HG02798 (cell line): ENCODE measurements around the gene ARL5B.

Source experiments
- ATAC-seq: cut with Tn5 transposase; IDR thresholded peaks from one replicate; pipeline ENCODE4 v1.9.1; 2021; ENCODE audit warnings: mild to moderate bottlenecking; ENCODE audit not compliant: unreplicated experiment, poor library complexity

The ARL5B gene

GRCh38 chr10:18658271-18659124 is 733 bp upstream of the ARL5B start:
- no peak for ATAC-seq

- ATAC-seq, result peak; percentile 19
These were observed 746 bp downstream of the ARL5B start for GRCh38 chr10:18659819-18660535.

- ATAC-seq, result no peak
These were observed 1.7 kb downstream of the ARL5B start for GRCh38 chr10:18660816-18661431.

- no peak for ATAC-seq
These were observed 5.7 kb downstream of the ARL5B start for GRCh38 chr10:18664841-18665478.

DNA sequence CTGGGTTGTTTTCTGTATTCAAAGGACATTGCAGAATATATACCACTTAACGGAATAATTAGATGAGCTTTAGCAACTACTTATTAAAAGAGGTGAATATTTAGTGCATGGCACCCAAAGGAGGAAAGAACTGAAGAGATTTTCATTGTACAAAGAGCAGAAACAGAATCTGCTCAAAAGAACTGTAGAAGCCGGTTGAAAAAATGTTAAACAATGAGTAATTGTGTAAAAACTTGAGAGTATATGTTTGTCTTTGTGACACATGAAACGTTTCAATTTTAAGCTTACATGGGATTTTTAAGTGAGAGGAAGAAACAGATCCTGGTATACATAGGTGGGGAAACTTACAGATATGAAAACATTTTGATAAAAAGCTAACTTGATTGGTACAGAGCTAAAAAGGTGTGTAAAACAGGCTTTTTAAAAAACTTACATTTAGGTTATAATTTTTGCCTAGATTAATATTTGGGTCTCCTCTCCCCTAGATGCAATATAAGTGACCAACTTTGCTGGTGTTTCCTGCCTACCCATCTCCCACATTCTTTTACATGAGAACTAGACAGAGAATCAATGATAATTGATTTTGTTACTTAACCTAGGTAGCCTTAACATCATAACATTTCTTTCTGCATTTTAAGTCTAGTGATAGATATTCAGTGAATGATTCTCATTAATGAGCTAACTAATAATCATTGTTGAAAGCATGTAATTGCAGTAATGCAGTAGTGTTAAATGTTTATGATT is 6.8 kb downstream of the ARL5B start:
- no peak for ATAC-seq

- no peak for ATAC-seq
These were observed 7.6 kb downstream of the ARL5B start for GRCh38 chr10:18666810-18667209.

DNA sequence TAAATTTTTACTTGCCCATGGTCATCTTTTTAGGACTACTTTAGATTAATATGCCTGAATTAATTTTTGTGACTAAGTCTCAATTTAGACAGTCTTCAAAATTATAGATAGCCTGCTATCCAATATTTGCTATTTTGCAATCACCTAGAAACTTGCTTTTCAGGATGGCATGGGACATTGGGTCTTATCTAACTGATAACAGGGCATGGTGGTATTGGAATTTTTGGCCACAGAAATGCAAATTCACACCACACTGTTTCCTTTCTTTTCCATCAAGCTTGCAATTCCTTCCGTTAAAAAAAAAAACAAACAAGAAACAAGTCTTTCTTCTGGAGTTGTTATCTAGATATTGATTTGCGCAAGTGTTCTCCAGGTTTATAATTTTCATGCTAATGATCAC is 8.8 kb downstream of the ARL5B start:
- ATAC-seq, result no peak

- ATAC-seq, result no peak
These were observed 16.0 kb downstream of the ARL5B start for GRCh38 chr10:18675086-18675801.

- ATAC-seq, result no peak
These were observed 21.5 kb downstream of the ARL5B start for GRCh38 chr10:18680754-18681153.

DNA sequence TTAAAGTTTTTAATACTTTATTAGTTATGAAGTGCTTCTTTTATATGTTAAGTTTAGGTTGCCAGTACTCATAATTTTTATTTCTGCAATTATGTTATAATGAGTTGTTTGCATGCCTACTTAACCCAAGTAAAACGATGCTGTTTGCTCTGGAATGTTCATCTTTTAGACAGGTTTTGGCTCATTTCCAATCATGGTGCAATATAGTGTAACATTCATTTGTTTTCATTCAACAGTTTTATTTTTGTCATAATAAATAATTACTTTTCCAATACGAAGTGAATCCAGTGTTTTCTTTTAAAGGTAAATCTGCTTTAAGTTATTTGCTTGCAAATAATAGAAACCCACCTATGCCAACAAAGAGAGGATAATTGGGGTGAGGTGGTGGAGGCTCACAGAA is 22.1 kb downstream of the ARL5B start:
- ATAC-seq, result no peak

DNA sequence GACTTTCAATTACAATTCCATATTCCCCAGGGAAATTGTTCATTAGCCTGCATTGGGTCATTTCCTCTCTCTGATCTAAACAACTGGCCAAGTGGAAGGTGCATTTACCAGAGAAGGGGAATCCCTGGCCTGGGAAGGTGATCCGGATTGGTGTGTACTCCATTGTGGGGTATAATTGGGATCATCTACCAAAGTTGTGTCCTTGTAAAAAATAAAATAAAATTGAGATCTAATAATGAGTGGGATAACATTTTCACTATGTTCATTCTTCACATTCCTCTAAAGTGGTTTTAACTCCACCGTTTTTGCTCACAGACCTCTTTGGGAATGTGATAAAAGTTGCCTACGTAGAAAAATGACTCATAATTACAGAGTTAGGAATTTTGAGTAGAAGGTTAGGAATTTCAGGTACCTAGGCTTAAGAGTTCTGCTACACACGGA is 22.8 kb downstream of the ARL5B start:
- no peak for ATAC-seq

GRCh38 chr10:18683427-18683826 is 24.2 kb downstream of the ARL5B start:
- ATAC-seq, result no peak

- no peak for ATAC-seq
These were observed 25.2 kb downstream of the ARL5B start for GRCh38 chr10:18684416-18684815.

DNA sequence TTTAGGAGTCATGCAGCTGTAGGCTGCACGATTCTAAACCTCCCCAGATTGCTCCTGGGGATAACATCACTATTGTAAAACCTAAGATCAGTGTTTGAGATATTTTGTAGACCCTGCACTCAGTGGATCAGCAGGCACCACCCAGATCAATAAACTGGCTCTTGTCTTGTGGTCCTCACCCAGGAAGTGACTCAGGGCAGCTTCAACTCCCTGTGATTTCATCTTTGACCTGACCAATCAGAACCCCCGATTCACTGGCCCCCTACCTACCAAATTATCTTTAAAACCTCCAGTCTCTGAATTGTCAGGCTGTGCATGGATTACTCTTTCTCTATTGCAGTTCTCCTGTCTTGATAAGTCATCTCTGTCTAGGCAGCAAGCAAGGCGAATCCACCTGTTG is 25.7 kb downstream of the ARL5B start:
- no peak for ATAC-seq

DNA sequence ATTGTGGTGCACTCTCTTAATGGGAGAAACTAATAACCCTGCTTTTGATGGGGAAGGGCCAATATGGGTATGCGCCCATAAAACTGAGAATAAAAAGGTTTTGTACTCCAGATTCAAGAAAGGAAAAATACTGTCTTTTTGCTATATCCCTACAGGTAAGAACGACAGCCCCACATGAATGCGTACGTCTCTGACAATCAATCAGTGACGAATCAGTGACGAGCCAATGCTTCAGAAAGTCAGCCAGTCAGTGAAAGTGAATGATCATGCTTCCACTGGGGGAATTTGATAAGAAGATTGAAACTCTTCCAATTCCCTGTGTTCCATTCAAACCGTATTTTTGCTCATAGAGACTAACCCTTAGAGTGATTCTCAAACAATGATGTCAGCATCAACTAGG is 26.3 kb downstream of the ARL5B start:
- no peak for ATAC-seq

DNA sequence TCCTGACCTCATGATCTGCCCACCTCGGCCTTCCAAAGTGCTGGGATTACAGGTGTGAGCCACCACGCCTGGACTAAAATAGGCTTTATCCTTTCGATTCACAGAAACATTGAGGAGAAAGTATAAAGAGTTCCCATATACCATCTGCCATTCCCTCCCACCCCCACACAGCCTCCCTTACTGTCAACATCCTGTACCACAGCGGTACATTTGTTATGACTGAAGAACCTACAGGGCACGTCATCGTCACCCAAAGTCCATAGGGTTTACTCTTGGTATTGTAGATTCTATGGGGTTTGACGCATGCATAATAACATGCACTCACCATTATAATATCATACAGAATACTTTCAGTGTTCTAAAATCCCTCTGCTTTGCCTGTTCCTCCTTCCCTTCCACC is 28.0 kb downstream of the ARL5B start:
- ATAC-seq, result no peak

DNA sequence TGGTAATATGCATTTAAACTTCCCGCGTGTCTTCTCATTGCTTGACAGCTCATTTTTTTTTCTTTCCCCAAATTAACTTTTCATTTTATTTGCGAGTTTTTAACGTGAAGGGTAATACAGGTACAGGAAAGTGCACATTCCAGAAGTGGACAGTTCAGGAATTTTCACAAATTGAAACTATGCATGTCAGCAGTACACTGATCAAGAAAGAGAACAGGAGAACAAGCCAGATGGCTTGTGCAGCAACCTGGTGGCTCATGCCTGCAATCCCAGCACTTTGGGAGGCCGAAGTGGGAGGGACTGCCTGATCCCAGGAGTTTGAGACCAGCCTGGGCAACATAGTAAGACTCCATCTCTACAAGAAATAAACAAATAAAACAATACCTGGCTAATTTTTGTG is 28.5 kb downstream of the ARL5B start:
- no peak for ATAC-seq

DNA sequence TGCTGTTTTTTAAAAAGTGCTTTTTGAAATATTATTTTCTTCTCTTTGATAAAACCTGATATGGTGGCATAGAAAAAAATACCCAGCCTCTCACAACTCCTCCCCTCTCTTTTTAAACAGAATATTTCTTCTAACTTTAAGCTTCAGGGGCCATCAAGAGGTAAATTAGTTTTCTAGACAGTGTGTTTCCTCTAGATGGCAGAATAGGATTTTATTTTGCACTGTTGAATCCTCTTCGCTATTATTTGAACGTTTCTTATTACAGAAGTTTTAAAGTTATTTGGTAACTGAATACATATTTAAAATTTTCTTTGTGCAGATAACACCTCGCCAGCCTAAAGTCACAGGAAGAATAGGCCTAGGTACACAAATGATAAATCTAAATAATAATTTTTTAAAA is 30.3 kb downstream of the ARL5B start:
- no peak for ATAC-seq

- ATAC-seq, result no peak
These were observed 31.3 kb downstream of the ARL5B start for GRCh38 chr10:18690541-18690940.
